Transverse colon (tissue), 4 donors: ENCODE data around the gene HOXC4. TPM values are rescaled to one million over a fixed set of nuclear protein-coding genes. Genes with fewer than 3 reads are reported as not detected.

Experiments used
- DNase-seq: peaks from one replicate; pipeline ENCODE4 v3.0.0-alpha.2; 2019
- H3K27ac ChIP-seq, 4 donors: fragments of 200-600 bp; sonication (generic); 2 replicates each; pipeline ENCODE4 v1.5.1; 2016 to 2018; ENCODE audit warnings: inconsistent platforms in 4 of 4
- H3K27me3 ChIP-seq: fragments of 200-600 bp; sonication (generic); 2 replicates; pipeline ENCODE4 v1.5.1; 2017; ENCODE audit warnings: inconsistent platforms
- H3K36me3 ChIP-seq, 4 donors: fragments of 200-600 bp; sonication (generic); 2 replicates each; pipeline ENCODE4 v1.5.1; 2017 to 2019; ENCODE audit warnings: inconsistent platforms in 4 of 4
- H3K4me1 ChIP-seq, 4 donors: fragments of 200-600 bp; sonication (generic); 2 replicates each; pipeline ENCODE4 v1.5.1; 2017 to 2020; ENCODE audit warnings: inconsistent platforms in 4 of 4
- H3K4me3 ChIP-seq, 4 donors: fragments of 200-600 bp; sonication (generic); 1 replicate in 1 of 4; 2 replicates in 3 of 4; pipeline versions ENCODE4 v1.5.1 to v1.6.1; 2017 to 2019; ENCODE audit warnings: inconsistent platforms in 4 of 4
- H3K9me3 ChIP-seq, 2 donors: fragments of 200-600 bp; sonication (generic); 2 replicates each; pipeline ENCODE4 v1.5.1; 2017 to 2019; ENCODE audit warnings: inconsistent platforms in 2 of 2
- CTCF ChIP-seq, 5 experiments: fragments of 200-600 bp in 3 of 5; fragments of 450-650 bp in 2 of 5; sonication (generic) in 3 of 5; IDR thresholded peaks; 1 replicate in 2 of 5; 2 replicates in 3 of 5; pipeline ENCODE4 v1.5.1; 2016 to 2017; ENCODE audit warnings: antibody characterized with exemption in 5 of 5, inconsistent platforms in 3 of 5, mild to moderate bottlenecking in 2 of 5, moderate library complexity in 1 of 5
- EP300 ChIP-seq: sonication (generic); formaldehyde crosslinking; IDR thresholded peaks from one replicate; pipeline ENCODE4 v1.6.1; 2017; ENCODE audit warnings: antibody characterized with exemption, low read depth
- POLR2A ChIP-seq: fragments of 450-650 bp; IDR thresholded peaks from one replicate; pipeline ENCODE4 v1.6.1; 2016; ENCODE audit warnings: antibody characterized with exemption, mild to moderate bottlenecking, moderate library complexity
- POLR2AphosphoS5 ChIP-seq, 3 donors: sonication (generic); formaldehyde crosslinking; IDR thresholded peaks; one replicate each; pipeline ENCODE4 v1.6.1; 2016; ENCODE audit warnings: antibody characterized with exemption in 3 of 3
- WGBS, 2 donors: methylation state at CpG; one replicate each; pipeline ENCODE4 v1.1.5; 2018; ENCODE audit warnings: low coverage in 1 of 2; 5-methylcytosine and 5-hydroxymethylcytosine counted together
- in situ Hi-C, 4 donors: fragments of 200-750 bp; cut with MboI; loops; one replicate each; pipeline versions ENCODE4 v1.15.0 to v1.15.1; 2017; ENCODE audit warnings: low sequenced_read_pairs in 3 of 4, low pct_ligation_motif_present in 1 of 4, low pct_unique_long_range_greater_than_20kb in 1 of 4
- intact Hi-C: fragments of 100-400 bp; cut with DNase I; formaldehyde crosslinking; loops from one replicate; pipeline ENCODE4 v1.15.1; 2023; ENCODE audit warnings: low total_unique reads
- total RNA-seq, 4 donors: library from RNA; depleted of rRNA; stranded (reverse); fragments of >200 nt; gene quantifications; one replicate each; pipeline ENCODE4 v1.1.0, GENCODE V29; 2016

HOXC4 gene
- total RNA-seq, 4 donors from 2014 or later = 0.64 to 0.68 TPM; not detected in 2

- Histone ChIP-seq H3K4me1 (peaks cover 7 to 29% (median 22%) of the 10 kb centered on the region in 4 donors), H3K27ac (no peak overlapping the region), H3K36me3 (no peaks in the 10 kb centered on the region), H3K9me3 (peaks cover 0 to 2% of the 10 kb centered on the region in 2 donors), H3K4me3 (no peak overlapping the region), H3K27me3 (peaks cover 100% of the 10 kb centered on the region)
- in situ Hi-C loops = no loop called here
- DNase-seq = no peak
- intact Hi-C loops = loop anchor here (5.0 kb wide), 2 partner anchors 160 to 1140 kb away; no protein-coding TSS in a partner anchor
- 29 to 30% methylated on average over 3 to 6 of the region's 6 CpGs for WGBS, 2 donors
- TF ChIP-seq EP300 = no peak
- TF ChIP-seq POLR2A = no peak
- TF ChIP-seq POLR2AphosphoS5 (IDR thresholded peaks at IDR 0.05) = no peak
- no peak for TF ChIP-seq CTCF (IDR thresholded peaks at IDR 0.05)
Measured at GRCh38 chr12:54032086-54032619, 21.5 kb upstream of the HOXC4 start.

GRCh38 chr12:54032627-54033100, 21.0 kb upstream of the HOXC4 start, which contains the start of gene HOXC5:
Gene HOXC5, plus strand, starts transcription at chr12:54033050. Its CDS starts 73 bp downstream, at chr12:54033123.
- Histone ChIP-seq H3K36me3 (no peaks in the 10 kb centered on the region), H3K27ac (peak within 1 kb of the TSS in 3 of 4 donors; percentile 2 to 57 (median 14)), H3K4me3 (peak within 1 kb of the TSS; percentile 3 to 37 (median 14)), H3K27me3 (peaks cover 100% of the 10 kb centered on the region), H3K9me3 (peaks cover 0 to 2% of the 10 kb centered on the region in 2 donors), H3K4me1 (peaks cover 7 to 29% (median 22%) of the 10 kb centered on the region in 4 donors)
- TF ChIP-seq POLR2A (no peak), CTCF (IDR thresholded peaks at IDR 0.05) (peak; percentile 89 to 95 (median 91)), EP300 (no peak), POLR2AphosphoS5 (IDR thresholded peaks at IDR 0.05) (no peak)
- 9 to 15% methylated on average over 12 of the region's 12 CpGs for WGBS, 2 donors
- in situ Hi-C loops = no loop called here
- intact Hi-C loops = loop anchor here (5.0 kb wide), 2 partner anchors 160 to 1140 kb away; no protein-coding TSS in a partner anchor
- peak; percentile 65 for DNase-seq

- no peak for DNase-seq
- intact Hi-C loops = loop anchor here (5.0 kb wide), 2 partner anchors 159 to 1139 kb away; no protein-coding TSS in a partner anchor
- Histone ChIP-seq H3K27me3 (peaks cover 100% of the 10 kb centered on the region), H3K27ac (peak overlapping the region in 3 of 4 donors; percentile 2 to 57 (median 14)), H3K36me3 (no peaks in the 10 kb centered on the region), H3K4me1 (peaks cover 7 to 26% (median 20%) of the 10 kb centered on the region in 4 donors), H3K4me3 (peak overlapping the region; percentile 3 to 37 (median 14)), H3K9me3 (peaks cover 0 to 2% of the 10 kb centered on the region in 2 donors)
- TF ChIP-seq POLR2A (no peak), EP300 (no peak), POLR2AphosphoS5 (IDR thresholded peaks at IDR 0.05) (no peak), CTCF (IDR thresholded peaks at IDR 0.05) (no peak)
- in situ Hi-C loops = no loop called here
- 9 to 20% methylated on average over 2 to 43 of the region's 61 CpGs for WGBS, 2 donors
Measured at GRCh38 chr12:54033106-54033979, 20.3 kb upstream of the HOXC4 start.
